Measurements from ENCODE around the gene NLRP1.

The NLRP1 gene

DNA sequence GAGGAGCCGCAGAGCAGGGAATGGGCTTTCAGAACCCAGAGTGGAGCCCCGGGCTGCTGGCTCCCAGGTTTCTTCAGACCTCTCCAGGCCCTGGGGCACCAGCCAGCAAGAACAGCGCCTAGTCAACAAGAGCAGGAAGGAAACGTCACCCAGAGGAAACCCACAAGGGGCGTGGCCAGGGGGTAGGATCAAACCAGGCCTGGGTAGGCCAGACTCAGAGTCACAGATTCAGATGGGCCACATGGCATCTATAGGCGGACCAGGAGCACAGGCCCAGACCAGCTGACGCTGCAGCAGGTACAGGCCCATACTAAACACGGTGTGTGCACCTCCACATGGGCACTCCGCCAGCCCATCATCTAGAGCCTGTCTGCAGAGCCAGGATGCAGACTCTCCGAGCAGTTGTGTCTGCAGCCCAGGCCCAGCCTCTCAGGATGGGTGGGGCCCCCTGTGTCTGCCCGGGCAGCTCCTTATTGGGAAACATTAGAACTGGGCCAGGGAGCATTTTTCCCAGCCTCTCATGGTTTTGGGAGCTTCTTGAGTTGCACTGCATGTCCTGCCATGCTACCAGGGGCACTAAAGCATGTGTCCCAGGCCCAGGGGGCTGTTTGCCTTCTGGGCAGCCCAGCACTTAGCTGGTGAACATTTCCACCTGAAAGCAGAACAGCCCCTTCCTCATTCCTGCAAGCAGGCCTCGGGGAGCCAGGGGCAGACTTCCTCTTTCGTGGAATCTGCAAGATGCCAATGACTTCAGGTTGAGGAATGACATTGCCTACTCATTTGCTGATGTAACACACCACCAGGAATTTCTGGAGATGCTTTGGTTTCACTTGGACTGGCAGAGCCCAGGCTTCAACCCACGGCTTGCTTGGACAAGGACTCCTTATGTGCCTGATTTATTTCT, at the start of gene NLRP1:
Gene NLRP1 (minus strand): TSS at position 127 of the 904 bp plus-strand sequence. CDS start 552 bp downstream, outside the sequence.
- H3K36me3 ChIP-seq (ENCODE audit: insufficient read depth, low read length): no peaks in the 10 kb centered on the region
- DNase-seq (ENCODE audit: low read depth, low spot score): peak; percentile 40
- peak within 1 kb of the TSS; percentile 77 for H3K4me3 ChIP-seq
- peak within 1 kb of the TSS; percentile 31 for H3K9ac ChIP-seq (ENCODE audit: insufficient read length)
- H3K9me3 ChIP-seq (ENCODE audit: low read depth, low read length): no peaks in the 10 kb centered on the region
- TF ChIP-seq EZH2 (IDR thresholded peaks at IDR 0.05) (no peak), POLR2AphosphoS5 (IDR thresholded peaks at IDR 0.05; ENCODE audit: borderline replicate concordance, low read depth, low read length) (peak; percentile 47; the same call in 1 of the 2 replicates), FOXP2 (optimal IDR thresholded peaks at IDR 0.05; ENCODE audit: control extremely low read depth, extremely low read length, insufficient read depth) (no peak)
- peak within 1 kb of the TSS; percentile 71 for H3K27ac ChIP-seq

- Histone ChIP-seq H3K4me3 (no peak overlapping the region), H3K9me3 (ENCODE audit: low read depth, low read length) (no peaks in the 10 kb centered on the region), H3K27ac (no peak overlapping the region), H3K36me3 (ENCODE audit: insufficient read depth, low read length) (no peaks in the 10 kb centered on the region), H3K9ac (ENCODE audit: insufficient read length) (no peak overlapping the region)
- no peak for TF ChIP-seq POLR2AphosphoS5 (IDR thresholded peaks at IDR 0.05; ENCODE audit: borderline replicate concordance, low read depth, low read length)
- no peak for TF ChIP-seq FOXP2 (optimal IDR thresholded peaks at IDR 0.05; ENCODE audit: control extremely low read depth, extremely low read length, insufficient read depth)
- no peak for TF ChIP-seq EZH2 (IDR thresholded peaks at IDR 0.05)
- DNase-seq (ENCODE audit: low read depth, low spot score): no peak
Observed at GRCh38 chr17:5631958-5632590, 47.8 kb upstream of the NLRP1 start.

DNA sequence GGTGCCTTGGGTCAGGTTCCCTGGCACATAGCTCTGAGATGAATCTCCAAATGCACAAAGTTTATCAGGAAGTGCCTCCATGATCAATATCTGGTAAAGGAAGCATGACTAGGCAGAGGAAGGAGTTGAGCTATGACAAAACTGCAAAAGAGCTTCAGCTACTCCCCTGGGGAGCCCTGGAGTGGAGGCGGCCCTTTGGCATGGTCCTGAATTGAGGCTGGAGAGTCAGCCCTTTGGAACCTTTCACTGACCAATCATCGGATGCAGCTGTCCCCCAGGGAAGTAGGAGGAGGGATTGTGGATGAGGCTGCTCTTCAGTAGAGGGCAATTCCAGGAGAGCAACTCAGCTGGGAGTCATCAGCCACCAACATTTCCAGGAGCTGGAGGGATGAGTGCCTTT, 46.1 kb upstream of the NLRP1 start:
- Histone ChIP-seq H3K27ac (no peak overlapping the region), H3K36me3 (ENCODE audit: insufficient read depth, low read length) (no peaks in the 10 kb centered on the region)

GRCh38 chr17:5629128-5629527, 44.8 kb upstream of the NLRP1 start:
- DNase-seq (ENCODE audit: low read depth, low spot score): no peak
- H3K27ac ChIP-seq: no peak overlapping the region
- no peak overlapping the region for H3K4me3 ChIP-seq
- H3K9ac ChIP-seq (ENCODE audit: insufficient read length): no peak overlapping the region
- TF ChIP-seq POLR2AphosphoS5 (IDR thresholded peaks at IDR 0.05; ENCODE audit: borderline replicate concordance, low read depth, low read length) (no peak), EZH2 (IDR thresholded peaks at IDR 0.05) (no peak)
- no peaks in the 10 kb centered on the region for H3K36me3 ChIP-seq (ENCODE audit: insufficient read depth, low read length)
- no peaks in the 10 kb centered on the region for H3K9me3 ChIP-seq (ENCODE audit: low read depth, low read length)

More for the DNA sequence above, 46.1 kb upstream of the NLRP1 start:
- no peak for TF ChIP-seq FOXP2 (optimal IDR thresholded peaks at IDR 0.05; ENCODE audit: control extremely low read depth, extremely low read length, insufficient read depth)
- no peak for TF ChIP-seq POLR2AphosphoS5 (IDR thresholded peaks at IDR 0.05; ENCODE audit: borderline replicate concordance, low read depth, low read length)
- TF ChIP-seq EZH2 (IDR thresholded peaks at IDR 0.05): no peak
- no peak overlapping the region for H3K4me3 ChIP-seq
- no peak for DNase-seq (ENCODE audit: low read depth, low spot score)
- H3K9ac ChIP-seq (ENCODE audit: insufficient read length): no peak overlapping the region
- no peaks in the 10 kb centered on the region for H3K9me3 ChIP-seq (ENCODE audit: low read depth, low read length)

DNA sequence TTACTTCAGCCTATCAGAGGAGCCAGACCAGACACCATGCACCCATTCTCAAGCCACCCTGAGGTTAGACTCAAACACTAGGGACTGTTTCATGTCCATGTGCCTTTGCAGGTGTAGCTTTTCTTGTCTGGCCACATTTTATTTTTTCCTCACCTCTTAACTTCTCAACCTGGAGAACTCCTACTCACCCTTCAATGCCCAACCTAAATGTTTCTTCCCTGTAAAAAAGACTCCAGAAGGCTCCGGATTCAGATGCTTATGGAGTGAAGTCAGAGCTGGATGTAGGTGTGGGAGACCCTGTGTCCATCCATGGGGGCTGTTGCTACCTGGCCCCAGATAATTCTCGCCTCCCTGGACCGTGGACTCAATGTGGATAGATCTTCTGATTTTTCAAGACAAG, 44.0 kb upstream of the NLRP1 start:
- no peaks in the 10 kb centered on the region for H3K36me3 ChIP-seq (ENCODE audit: insufficient read depth, low read length)
- H3K27ac ChIP-seq: no peak overlapping the region
- H3K9ac ChIP-seq (ENCODE audit: insufficient read length): no peak overlapping the region
- no peak overlapping the region for H3K4me3 ChIP-seq
- TF ChIP-seq EZH2 (IDR thresholded peaks at IDR 0.05): no peak
- no peak for TF ChIP-seq FOXP2 (optimal IDR thresholded peaks at IDR 0.05; ENCODE audit: control extremely low read depth, extremely low read length, insufficient read depth)
- no peak for TF ChIP-seq POLR2AphosphoS5 (IDR thresholded peaks at IDR 0.05; ENCODE audit: borderline replicate concordance, low read depth, low read length)
- no peak for DNase-seq (ENCODE audit: low read depth, low spot score)
- H3K9me3 ChIP-seq (ENCODE audit: low read depth, low read length): no peaks in the 10 kb centered on the region

- Histone ChIP-seq H3K36me3 (ENCODE audit: insufficient read depth, low read length) (no peaks in the 10 kb centered on the region), H3K9me3 (ENCODE audit: low read depth, low read length) (no peaks in the 10 kb centered on the region), H3K4me3 (no peak overlapping the region), H3K9ac (ENCODE audit: insufficient read length) (no peak overlapping the region), H3K27ac (no peak overlapping the region)
- TF ChIP-seq EZH2 (IDR thresholded peaks at IDR 0.05) (no peak), FOXP2 (optimal IDR thresholded peaks at IDR 0.05; ENCODE audit: control extremely low read depth, extremely low read length, insufficient read depth) (no peak), POLR2AphosphoS5 (IDR thresholded peaks at IDR 0.05; ENCODE audit: borderline replicate concordance, low read depth, low read length) (no peak)
- no peak for DNase-seq (ENCODE audit: low read depth, low spot score)
Observed at GRCh38 chr17:5624211-5624610, 39.9 kb upstream of the NLRP1 start.

- no peak for DNase-seq (ENCODE audit: low read depth, low spot score)
- Histone ChIP-seq H3K36me3 (ENCODE audit: insufficient read depth, low read length) (no peaks in the 10 kb centered on the region), H3K9ac (ENCODE audit: insufficient read length) (no peak overlapping the region), H3K27ac (no peak overlapping the region), H3K9me3 (ENCODE audit: low read depth, low read length) (no peaks in the 10 kb centered on the region), H3K4me3 (no peak overlapping the region)
- TF ChIP-seq EZH2 (IDR thresholded peaks at IDR 0.05): no peak
- TF ChIP-seq POLR2AphosphoS5 (IDR thresholded peaks at IDR 0.05; ENCODE audit: borderline replicate concordance, low read depth, low read length): no peak
- no peak for TF ChIP-seq FOXP2 (optimal IDR thresholded peaks at IDR 0.05; ENCODE audit: control extremely low read depth, extremely low read length, insufficient read depth)
Observed at GRCh38 chr17:5621729-5622128, 37.4 kb upstream of the NLRP1 start.

GRCh38 chr17:5621026-5621425, 36.7 kb upstream of the NLRP1 start:
- Histone ChIP-seq H3K27ac (no peak overlapping the region), H3K4me3 (no peak overlapping the region), H3K9me3 (ENCODE audit: low read depth, low read length) (no peaks in the 10 kb centered on the region), H3K36me3 (ENCODE audit: insufficient read depth, low read length) (no peaks in the 10 kb centered on the region), H3K9ac (ENCODE audit: insufficient read length) (no peak overlapping the region)
- TF ChIP-seq EZH2 (IDR thresholded peaks at IDR 0.05) (no peak), POLR2AphosphoS5 (IDR thresholded peaks at IDR 0.05; ENCODE audit: borderline replicate concordance, low read depth, low read length) (no peak), FOXP2 (optimal IDR thresholded peaks at IDR 0.05; ENCODE audit: control extremely low read depth, extremely low read length, insufficient read depth) (no peak)
- DNase-seq (ENCODE audit: low read depth, low spot score): no peak
